Embryonic facial prominence (tissue), 1 donor: Measurements from ENCODE around the gene SPACA1.
"Not testable (repeated sequence)": the region's sequence is repeated elsewhere in the genome, so short reads cannot be mapped to it uniquely, and the experiment has no call there.

ENCODE experiments used
- DNase-seq: peaks from one replicate; pipeline ENCODE4 v3.0.0-alpha.2; 2016; ENCODE audit errors: extremely low spot score

The SPACA1 gene

GRCh38 chr6:88047510-88048150, at the start of gene SPACA1:
TSS of gene SPACA1 (plus strand) at chr6:88047841. CDS start at chr6:88047906, 65 bp downstream.
- no peak for DNase-seq

GRCh38 chr6:88000713-88001112, 46.9 kb upstream of the SPACA1 start:
- no peak for DNase-seq

GRCh38 chr6:88001279-88001678, 46.4 kb upstream of the SPACA1 start:
- not testable (repeated sequence) for DNase-seq

- no peak for DNase-seq
Measured at GRCh38 chr6:88004707-88005106, 42.9 kb upstream of the SPACA1 start.

GRCh38 chr6:88006557-88006956, 41.1 kb upstream of the SPACA1 start:
- DNase-seq: no peak

GRCh38 chr6:88008411-88008810, 39.2 kb upstream of the SPACA1 start:
- no peak for DNase-seq

- DNase-seq: no peak
Measured at GRCh38 chr6:88008831-88009231, 38.8 kb upstream of the SPACA1 start.

- no peak for DNase-seq
Measured at GRCh38 chr6:88013015-88013414, 34.6 kb upstream of the SPACA1 start.

- no peak for DNase-seq
Measured at GRCh38 chr6:88013554-88013953, 34.1 kb upstream of the SPACA1 start.

GRCh38 chr6:88020439-88020838, 27.2 kb upstream of the SPACA1 start:
- DNase-seq: no peak

- DNase-seq: no peak
Measured at GRCh38 chr6:88024696-88025095, 22.9 kb upstream of the SPACA1 start.

- no peak for DNase-seq
Measured at GRCh38 chr6:88031550-88031949, 16.1 kb upstream of the SPACA1 start.

- DNase-seq: no peak
Measured at GRCh38 chr6:88044530-88044929, 3.1 kb upstream of the SPACA1 start.

- DNase-seq: no peak
Measured at GRCh38 chr6:88045521-88046136, 2.0 kb upstream of the SPACA1 start.

GRCh38 chr6:88048578-88048977, 937 bp downstream of the SPACA1 start:
- DNase-seq: no peak

GRCh38 chr6:88050140-88050818, 2.6 kb downstream of the SPACA1 start:
- DNase-seq: no peak

- no peak for DNase-seq
Measured at GRCh38 chr6:88059191-88059590, 11.6 kb downstream of the SPACA1 start.

- DNase-seq: no peak
Measured at GRCh38 chr6:88062376-88062775, 14.7 kb downstream of the SPACA1 start.

- no peak for DNase-seq
Measured at GRCh38 chr6:88072462-88072861, 24.8 kb downstream of the SPACA1 start.

GRCh38 chr6:88074791-88075190, 27.1 kb downstream of the SPACA1 start:
- DNase-seq: no peak

GRCh38 chr6:88077305-88077704, 29.7 kb downstream of the SPACA1 start:
- no peak for DNase-seq

- DNase-seq: no peak
Measured at GRCh38 chr6:88086792-88087191, 39.2 kb downstream of the SPACA1 start.

- DNase-seq: no peak
Measured at GRCh38 chr6:88089708-88090107, 42.1 kb downstream of the SPACA1 start.
